ENCODE measurements around the gene WDR36. TPM values are rescaled to one million over a fixed set of nuclear protein-coding genes. Genes with fewer than 3 reads are reported as not detected.

WDR36 gene
- total and polyA plus RNA-seq, 8 donors = 3.5 to 12.4 (median 9.4) TPM

DNA sequence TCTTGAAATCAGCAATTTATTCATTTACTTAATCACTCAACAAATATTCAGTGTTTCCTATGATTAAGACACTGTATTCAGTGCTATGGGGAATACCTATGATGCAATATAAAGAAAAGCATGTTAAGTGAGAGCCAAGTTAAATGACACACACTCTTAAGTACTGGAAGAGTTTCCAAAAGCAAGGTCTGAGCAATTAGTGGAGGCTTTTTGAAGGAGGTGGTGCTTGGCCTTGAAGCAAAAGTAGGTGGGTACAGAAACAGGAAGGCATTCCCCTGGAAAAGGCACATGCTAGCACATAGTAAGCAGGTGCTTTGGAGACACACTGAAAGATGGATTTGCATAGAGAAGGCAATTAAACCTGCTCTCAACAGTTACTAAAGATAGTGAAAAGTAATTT is 16.6 kb upstream of the WDR36 start:
- H3K4me1 ChIP-seq = peaks cover 0 to 3% (median 0%) of the 10 kb centered on the region in 3 donors
- intact Hi-C loops (cut with DNase I) = no loop called here
- no peaks in the 10 kb centered on the region for H3K27me3 ChIP-seq
- no peak for FAIRE-seq
- no peaks in the 10 kb centered on the region for H3K9me3 ChIP-seq
- no peak overlapping the region for H3K27ac ChIP-seq
- TF ChIP-seq, protein P1, sequence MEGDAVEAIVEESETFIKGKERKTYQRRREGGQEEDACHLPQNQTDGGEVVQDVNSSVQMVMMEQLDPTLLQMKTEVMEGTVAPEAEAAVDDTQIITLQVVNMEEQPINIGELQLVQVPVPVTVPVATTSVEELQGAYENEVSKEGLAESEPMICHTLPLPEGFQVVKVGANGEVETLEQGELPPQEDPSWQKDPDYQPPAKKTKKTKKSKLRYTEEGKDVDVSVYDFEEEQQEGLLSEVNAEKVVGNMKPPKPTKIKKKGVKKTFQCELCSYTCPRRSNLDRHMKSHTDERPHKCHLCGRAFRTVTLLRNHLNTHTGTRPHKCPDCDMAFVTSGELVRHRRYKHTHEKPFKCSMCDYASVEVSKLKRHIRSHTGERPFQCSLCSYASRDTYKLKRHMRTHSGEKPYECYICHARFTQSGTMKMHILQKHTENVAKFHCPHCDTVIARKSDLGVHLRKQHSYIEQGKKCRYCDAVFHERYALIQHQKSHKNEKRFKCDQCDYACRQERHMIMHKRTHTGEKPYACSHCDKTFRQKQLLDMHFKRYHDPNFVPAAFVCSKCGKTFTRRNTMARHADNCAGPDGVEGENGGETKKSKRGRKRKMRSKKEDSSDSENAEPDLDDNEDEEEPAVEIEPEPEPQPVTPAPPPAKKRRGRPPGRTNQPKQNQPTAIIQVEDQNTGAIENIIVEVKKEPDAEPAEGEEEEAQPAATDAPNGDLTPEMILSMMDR (IDR thresholded peaks at IDR 0.05) = no peak
- H3K4me3 ChIP-seq = no peak overlapping the region
- H3K36me3 ChIP-seq = no peaks in the 10 kb centered on the region
- ATAC-seq = peak in 1 of 4 donors; percentile 57
- DNase-seq = no peak

DNA sequence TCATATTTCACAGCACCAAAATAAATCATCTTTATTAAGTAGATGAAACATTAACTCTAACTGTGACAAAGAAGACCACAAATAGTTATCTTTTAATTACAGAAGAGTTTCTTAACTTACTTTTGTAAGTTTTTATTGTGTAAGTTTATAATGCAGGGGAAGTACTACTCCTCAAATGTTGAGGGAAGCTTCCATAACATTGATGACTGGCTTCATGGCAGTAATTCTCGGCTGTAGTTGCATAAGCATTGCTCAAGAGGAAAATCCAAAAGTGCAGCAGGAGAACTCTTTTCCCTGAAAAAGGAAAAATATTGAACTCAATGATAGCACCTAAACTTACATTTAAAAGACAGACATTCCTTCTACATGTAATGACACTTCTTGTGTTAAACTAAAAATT is 16.1 kb upstream of the WDR36 start:
- 54 to 70% methylated on average over 1 of the region's 1 CpG for WGBS, 2 donors
- Histone ChIP-seq H3K4me1 (no peaks in the 10 kb centered on the region), H3K27ac (no peak overlapping the region), H3K36me3 (no peaks in the 10 kb centered on the region), H3K27me3 (no peaks in the 10 kb centered on the region), H3K9me3 (no peaks in the 10 kb centered on the region), H3K4me3 (no peak overlapping the region)
- intact Hi-C loops (cut with DNase I) = no loop called here
- TF ChIP-seq, protein P1 (IDR thresholded peaks at IDR 0.05) = no peak
- ATAC-seq (no peak), DNase-seq (no peak), FAIRE-seq (no peak)

DNA sequence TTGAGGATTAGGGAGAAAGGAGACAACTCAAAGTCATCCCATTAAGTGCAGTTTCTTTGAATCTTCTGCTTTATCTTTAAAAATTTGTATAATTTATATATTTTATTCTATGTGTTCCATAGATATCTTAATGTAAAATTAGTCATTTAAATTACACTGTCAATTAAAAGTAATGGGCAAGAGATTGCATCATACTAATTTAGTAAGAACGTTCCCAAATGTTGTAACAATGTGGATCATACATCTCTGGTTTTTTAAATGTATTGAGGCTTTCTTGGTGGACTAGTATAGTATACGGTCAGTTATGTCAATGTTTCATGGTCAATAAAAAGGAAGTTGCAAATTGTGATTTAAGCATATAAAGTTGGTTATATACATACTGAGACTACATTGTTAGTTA is 14.5 kb upstream of the WDR36 start:
- no peak for DNase-seq
- TF ChIP-seq, protein P1 (IDR thresholded peaks at IDR 0.05) = no peak
- H3K36me3 ChIP-seq = no peaks in the 10 kb centered on the region
- no peak overlapping the region for H3K4me3 ChIP-seq
- ATAC-seq = no peak
- no peak for FAIRE-seq
- no peaks in the 10 kb centered on the region for H3K27me3 ChIP-seq
- WGBS, 2 donors = 59 to 71% methylated on average over 2 of the region's 2 CpGs
- no peaks in the 10 kb centered on the region for H3K9me3 ChIP-seq
- no peaks in the 10 kb centered on the region for H3K4me1 ChIP-seq
- intact Hi-C loops (cut with DNase I) = no loop called here
- H3K27ac ChIP-seq = no peak overlapping the region

DNA sequence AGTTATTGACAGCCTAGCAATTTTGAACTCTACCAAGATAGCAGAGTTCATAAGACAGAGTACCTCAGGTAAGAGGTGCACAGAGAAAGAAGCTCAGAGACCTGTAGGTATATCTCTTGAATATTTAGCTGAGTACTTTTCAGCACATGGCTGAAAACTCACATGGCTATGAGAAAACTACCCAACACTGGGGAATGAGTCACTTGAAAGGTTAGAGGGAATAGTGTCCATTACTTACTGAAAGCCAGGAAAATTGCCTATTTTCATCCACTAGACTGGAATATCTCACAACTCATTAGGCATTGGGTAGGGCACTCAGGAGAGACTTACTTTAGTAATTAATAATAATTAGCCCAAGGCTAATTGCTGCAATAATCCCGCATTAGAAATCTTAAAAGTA is 12.3 kb upstream of the WDR36 start:
- whole genome bisulfite sequencing, 2 donors = 54 to 82% methylated on average over 1 of the region's 1 CpG
- TF ChIP-seq, protein P1 (IDR thresholded peaks at IDR 0.05) = no peak
- no peaks in the 10 kb centered on the region for H3K9me3 ChIP-seq
- no peak overlapping the region for H3K4me3 ChIP-seq
- no peak overlapping the region for H3K27ac ChIP-seq
- intact Hi-C loops (cut with DNase I) = no loop called here
- DNase-seq = no peak
- FAIRE-seq = no peak
- no peaks in the 10 kb centered on the region for H3K4me1 ChIP-seq
- H3K27me3 ChIP-seq = no peaks in the 10 kb centered on the region
- ATAC-seq = no peak
- H3K36me3 ChIP-seq = no peaks in the 10 kb centered on the region

DNA sequence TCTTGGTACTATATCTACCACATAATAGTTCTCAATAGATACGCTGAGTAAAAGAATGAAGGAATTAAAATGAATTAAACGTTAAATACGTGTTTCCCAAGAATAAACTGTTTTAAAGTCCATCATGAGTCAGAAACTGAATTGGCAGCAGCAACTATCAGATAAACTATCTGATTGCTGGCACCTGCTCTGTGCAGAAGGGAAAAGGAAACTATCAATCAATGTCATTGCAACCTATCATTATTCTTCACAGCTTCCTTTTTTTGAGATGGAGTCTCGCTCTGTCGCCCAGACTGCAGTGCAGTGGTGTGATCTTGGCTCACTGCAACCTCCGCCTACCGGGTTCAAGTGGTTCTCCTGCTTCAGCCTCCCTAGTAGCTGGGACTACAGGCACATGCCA is 8.8 kb upstream of the WDR36 start:
- Histone ChIP-seq H3K27ac (no peak overlapping the region), H3K27me3 (no peaks in the 10 kb centered on the region), H3K36me3 (no peaks in the 10 kb centered on the region), H3K9me3 (no peaks in the 10 kb centered on the region), H3K4me3 (no peak overlapping the region), H3K4me1 (no peaks in the 10 kb centered on the region)
- no peak for ATAC-seq
- TF ChIP-seq, protein P1 (IDR thresholded peaks at IDR 0.05) = no peak
- 67 to 68% methylated on average over 7 of the region's 7 CpGs for WGBS, 2 donors
- DNase-seq = no peak
- no peak for FAIRE-seq
- intact Hi-C loops (cut with DNase I) = no loop called here
